ENCODE measurements around the gene MYO16.

Gene MYO16

DNA sequence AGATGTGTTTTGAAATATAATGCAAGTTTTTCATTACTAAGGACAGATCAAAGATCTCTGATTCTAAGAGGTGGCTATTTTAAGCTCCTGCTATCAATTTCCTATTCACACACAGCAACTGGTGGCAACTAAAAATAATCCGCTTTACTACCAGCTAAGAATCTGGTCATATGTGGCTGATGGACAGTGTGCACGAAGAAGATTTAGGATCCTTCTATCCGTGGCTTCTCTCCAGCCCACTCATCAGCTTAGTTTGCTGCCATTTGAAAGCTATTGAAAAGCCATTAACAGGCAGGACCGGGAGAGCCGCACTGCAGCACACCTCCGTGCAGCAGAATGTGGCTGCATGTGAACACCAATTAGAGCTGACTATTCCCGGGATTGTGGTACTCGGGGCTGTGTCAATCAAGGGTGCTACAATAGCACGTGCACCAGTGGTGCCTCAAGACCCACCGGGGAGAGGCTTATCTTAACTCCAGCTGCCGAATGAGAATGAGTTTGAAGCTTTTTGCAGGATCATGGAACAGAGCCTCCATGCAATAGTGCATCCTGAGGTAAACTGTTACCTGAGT lies at the start of gene MYO16:
Gene MYO16 (plus strand): TSS at position 431 of the 572 bp plus-strand sequence. CDS start 234 bp downstream, outside the sequence.
- DNase-seq: no peak

DNA sequence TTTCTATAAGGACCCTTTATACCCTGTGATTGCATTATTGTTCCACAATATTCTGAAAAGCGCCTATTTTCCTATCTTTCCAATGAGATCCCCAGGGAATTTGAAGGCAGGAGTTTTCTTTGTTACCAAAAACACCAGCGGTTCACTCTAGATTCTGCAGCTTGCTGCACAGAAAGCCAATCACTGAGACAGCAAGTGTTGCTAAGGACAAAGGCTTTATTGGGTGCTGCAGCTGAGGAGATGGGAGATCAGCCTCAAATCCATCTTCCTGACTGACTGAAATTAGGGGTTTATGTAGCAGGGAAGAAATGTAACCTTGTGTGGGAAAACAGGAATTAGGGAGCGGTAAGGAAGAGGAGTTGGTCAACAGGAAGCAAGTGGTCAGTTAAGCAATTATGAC lies 42.6 kb upstream of the MYO16 start:
- no peak for DNase-seq

DNA sequence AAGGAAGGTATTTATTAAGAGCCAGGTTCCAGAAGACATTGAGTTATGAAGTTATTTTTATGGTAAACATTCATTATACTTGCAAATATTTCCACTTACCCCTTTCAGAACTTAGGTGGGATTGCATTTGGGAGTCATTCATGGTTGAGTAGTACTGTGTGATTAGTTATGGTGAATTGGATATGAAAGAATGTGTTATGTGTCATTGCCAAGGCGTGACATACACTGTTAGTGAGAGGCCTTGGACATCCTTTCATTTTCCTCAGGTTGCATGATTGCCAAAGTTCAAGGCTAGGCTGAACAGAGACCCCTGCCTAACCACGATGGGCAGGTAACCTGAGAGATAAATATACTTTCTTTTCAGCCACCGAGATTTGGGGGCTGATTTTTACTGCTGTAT lies 40.9 kb upstream of the MYO16 start:
- DNase-seq: no peak

DNA sequence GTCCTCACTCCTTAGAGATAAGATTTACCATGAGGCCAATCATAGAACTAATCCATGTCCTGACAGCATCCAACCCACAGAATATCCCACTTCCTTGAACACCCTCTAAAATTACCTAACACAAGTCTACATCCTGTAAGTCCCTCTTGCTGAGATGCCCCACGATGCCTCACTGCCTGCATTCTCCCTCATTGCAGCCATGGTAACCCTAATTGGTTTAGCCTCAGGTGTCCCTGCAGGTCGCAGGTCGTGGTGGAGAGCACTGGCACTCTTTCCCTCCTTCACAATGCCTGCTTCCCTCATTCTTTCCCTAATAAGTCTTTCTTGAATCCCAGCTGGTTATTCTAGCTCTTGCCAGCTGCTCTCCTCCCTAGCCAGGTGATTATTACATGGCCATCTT lies 35.3 kb upstream of the MYO16 start:
- DNase-seq: no peak

DNA sequence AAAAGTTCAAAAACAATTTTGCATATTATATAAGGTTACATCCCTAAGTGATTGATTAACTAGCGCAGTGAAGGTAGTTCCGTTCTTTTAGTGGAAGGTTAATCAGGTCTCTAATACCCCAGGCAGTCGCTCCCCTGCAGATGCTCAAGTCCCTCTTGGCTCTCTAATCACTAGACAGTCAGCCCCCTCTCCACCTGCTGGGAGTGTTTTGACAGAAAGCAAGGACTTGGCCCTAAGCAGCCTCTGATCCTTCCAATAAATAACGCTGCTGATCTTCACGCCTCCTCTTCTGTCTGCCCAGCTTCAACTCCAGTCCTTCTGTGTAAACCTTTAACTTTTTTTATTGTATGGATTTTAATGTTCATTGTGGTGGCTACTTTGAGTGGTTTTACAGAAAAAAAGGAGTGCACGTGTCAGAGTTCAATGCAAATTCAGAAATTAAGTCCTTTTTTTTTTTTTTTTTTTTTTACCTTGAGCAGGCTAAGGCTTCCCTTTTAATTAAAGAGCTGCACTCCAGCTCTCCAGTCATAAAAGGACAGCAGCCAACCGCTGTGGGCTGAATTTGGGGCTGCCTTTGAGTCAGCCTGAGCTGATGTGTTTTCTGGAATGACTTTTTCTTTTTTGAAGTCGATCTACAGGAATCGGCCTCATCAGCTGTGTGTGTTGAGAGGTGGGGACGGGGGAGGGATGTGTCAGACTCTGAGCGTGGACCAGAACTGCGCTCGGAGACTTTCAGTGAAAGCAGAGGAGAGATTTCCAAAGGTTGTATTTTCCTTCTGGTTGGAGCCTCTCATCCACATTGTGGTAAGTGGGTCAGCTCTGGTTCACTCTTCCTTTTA lies 33.8 kb upstream of the MYO16 start:
- no peak for DNase-seq

DNA sequence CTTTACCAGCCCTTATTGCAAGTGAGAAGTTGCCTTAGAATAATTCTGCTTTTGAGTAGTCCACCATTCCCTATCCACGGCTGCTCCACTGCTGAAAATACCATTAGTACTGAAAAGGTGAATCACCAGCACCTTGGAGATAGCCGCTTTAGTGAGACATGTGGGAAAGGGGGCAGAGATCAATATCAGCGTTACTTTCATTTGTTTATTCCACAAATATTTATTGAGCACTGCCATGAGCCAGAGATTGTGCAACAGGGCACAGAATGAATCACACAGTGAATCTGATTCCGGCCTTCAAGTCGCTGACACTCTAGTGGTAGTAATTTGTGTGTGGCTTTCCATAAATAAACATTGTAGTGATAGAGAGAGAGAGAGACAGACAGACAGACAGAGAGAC lies 31.5 kb upstream of the MYO16 start:
- DNase-seq: no peak

DNA sequence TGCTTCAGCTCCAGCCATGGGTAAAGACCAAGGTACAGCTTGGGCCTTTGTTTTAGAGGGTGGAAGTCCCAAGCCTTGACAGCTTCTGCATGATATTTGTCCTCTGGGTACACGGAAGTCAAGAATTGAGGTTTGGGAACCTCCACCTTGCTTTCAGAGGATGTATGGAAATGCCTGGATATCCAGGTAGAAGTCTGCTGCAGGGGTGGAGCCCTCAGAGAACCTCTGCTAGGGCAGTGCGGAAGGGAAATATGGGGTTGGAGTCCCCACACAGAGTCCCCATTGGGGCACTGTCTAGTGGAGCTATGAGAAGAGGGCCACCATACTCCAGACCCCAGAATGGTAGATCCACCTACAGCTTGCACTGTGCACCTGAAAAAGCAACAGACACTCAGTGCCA lies 23.0 kb upstream of the MYO16 start:
- DNase-seq: no peak

DNA sequence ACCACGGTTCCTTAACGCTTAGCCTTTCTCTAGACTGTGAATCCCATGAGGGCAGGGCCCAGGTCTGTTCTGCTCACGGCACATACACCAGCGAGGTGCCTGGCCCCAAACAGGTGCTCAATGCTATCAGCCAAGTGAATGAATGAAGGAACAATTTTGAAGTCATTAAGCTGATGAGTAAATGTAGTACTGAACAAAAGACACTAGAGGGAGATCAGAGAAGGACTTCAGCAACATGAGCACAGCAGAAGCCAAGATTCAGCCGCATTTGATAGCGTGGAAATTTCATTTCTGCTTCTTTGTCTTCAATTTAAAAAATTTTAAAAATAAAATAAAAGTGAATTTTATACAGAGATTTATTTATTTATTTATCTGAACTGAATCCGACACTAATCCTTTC lies 20.1 kb upstream of the MYO16 start:
- peak; percentile 32 for DNase-seq

DNA sequence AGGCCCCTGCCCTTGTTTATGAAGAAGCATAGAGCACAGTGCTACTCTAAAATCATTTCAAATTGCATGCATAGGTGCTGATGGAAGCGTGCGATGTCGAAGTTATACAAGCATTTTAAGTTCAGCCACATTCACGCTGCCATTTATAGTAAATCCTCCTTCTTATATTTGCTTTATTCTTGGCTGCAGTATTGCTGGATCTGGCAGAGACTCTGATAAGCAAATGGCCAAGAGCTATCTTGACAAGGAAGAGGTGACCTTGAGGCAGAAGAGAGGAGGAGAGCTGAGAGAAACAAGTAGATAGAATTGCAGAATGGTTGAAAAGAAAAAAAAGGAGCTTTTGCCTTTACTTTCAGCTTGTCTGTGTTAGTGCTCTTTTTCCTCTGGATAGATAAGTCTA lies 18.9 kb upstream of the MYO16 start:
- no peak for DNase-seq

DNA sequence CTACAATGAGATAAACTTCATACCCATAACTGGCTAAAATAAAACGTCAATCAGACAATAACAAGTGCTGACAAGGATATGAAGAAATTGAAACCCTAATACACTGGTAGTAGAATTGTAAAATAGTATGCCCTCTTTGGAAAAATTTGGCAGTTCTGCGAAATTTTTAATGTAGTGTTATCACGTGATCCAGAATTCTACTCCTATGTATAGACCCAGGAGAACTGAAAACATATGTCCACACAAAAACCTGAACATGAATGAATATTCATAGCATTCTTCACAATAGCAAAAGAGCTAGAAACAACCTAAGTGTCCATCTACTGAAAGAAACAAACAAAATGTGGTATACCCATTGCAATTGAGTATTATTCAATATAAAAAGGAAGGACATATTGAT lies 14.2 kb upstream of the MYO16 start:
- no peak for DNase-seq

DNA sequence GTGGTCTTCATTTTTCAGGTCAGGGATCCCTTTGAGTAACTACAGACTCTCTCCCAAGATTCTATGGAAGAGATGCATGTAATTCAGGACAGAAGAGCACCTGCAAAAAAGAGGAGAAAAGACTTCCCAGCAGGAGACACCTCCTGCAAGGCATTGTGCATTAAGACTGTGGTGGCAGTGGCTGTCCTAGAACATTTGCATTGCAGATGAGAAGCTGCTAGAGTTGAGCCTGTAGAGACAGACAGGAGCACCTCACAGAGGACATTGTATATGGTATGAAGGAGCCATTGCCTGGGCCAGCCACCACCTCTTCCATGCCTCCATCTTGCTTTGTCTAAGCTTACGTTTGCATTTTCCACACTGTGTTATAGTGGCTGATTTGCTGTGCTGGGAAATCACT lies 11.2 kb upstream of the MYO16 start:
- no peak for DNase-seq

DNA sequence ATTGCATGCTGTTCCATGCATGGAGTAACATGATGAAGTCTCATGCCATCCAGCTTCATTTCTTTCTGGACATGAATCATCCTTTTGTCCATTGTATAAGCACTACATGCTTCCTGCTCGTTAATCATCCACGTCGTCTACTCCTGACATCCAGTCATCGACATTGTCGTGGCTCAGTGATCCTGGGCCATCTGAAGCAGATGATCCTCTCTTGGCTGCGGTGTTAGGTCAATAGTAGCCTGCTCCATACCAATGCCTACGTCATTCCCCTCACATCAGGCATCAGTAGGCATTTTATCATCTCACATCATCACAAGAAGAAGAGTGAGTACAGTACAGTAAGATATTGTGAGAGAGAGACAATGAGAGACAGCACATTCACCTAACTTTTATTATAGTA lies 7.9 kb upstream of the MYO16 start:
- DNase-seq: peak; percentile 92

DNA sequence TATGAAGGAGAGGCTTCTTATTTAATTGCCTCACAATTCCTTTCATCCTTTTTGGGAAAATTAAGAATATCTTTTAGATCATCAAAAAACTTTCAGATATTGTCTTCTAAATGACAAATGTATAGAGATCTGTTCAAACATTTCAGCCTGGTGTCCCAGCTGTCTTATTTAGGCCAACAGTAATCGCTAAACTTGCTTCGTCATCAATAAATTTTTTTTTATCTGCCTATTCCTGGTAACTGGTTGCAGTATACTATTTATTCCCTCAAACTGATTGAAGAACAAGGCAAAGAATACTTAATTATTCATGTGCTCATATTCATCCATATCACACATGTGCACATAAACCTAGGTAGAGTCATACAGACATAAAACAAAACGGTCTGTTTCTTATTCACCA lies 5.3 kb upstream of the MYO16 start:
- no peak for DNase-seq

DNA sequence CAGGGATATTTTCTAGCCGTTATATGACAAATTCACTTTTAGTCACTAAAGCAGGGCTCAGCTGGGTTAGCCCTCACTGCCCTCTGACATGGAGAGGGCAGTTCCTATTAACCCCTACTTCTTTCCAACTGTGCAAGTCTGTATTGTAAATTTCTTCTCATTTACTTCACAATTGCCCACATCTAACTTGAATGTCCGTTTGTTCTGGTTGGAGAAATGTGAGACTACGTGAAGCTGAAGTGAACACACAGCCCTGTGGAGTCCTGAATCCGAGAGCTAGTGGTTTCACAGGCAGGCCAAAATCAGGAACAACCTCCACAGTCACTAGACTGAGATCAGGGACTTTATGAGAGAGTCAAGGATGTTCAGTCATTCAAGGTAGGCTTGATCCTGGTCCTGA lies 4.4 kb upstream of the MYO16 start:
- no peak for DNase-seq

DNA sequence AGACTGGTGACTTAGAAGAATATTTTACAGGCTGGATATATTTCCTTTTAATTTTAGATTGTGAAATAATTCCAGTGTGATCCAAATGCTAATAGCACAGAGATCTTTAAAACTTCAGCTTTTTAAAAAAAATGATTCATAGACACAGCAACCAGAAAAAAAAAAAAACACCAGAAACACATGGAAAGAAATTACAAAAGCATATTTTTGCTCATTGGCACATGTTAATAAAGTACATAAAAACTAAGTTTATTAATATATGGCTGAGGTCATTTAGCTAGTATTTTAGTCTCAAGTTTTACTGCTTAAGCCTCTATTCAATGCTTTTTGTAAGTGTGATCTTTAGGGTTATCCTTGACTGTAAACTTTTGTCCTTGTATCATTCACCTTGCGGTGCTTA lies 577 bp downstream of the MYO16 start:
- no peak for DNase-seq

DNA sequence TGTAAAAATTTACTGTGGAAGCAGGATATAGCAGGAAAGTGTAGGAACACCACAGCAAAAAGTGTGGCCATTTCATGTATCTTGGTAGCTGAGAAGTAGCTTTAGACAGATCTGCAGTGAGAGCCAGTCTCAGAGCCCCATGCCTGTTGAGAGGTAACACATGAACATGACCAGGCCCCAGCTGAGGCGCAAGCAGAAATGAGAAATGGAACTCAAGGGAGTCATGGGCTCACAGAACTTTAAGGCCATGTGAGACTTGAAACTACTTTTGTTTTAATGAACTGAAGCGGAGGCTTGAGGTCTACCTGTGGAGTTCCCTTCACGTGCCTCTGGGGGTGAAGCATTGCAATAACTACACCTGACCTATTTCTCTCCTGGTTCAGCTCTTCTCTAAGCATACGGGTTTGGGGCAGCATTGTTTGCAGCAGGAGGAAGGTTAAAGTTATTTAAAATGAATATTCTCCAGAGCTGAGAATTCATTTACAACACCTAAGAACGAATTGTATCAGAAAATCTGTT lies 3.3 kb downstream of the MYO16 start:
- DNase-seq: no peak

DNA sequence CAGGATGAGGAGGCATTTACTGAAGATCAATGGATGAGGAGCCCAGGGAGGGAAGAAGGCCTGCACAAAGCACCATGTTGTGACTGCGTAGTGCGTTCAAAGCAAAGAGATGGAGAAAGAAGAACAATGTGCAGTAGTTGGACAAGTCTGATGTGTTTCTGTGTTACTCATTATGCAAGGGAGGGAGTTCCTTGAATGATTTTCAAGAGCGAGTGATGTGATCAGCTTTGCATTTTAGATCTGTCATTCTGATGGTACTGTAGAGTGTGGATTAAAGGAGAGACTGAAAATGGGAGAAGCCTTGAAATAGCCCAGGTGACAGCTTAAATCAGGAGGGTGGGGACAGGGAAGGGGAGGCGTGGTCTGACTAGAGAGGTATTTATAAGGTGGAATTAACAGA lies 9.5 kb downstream of the MYO16 start:
- no peak for DNase-seq

DNA sequence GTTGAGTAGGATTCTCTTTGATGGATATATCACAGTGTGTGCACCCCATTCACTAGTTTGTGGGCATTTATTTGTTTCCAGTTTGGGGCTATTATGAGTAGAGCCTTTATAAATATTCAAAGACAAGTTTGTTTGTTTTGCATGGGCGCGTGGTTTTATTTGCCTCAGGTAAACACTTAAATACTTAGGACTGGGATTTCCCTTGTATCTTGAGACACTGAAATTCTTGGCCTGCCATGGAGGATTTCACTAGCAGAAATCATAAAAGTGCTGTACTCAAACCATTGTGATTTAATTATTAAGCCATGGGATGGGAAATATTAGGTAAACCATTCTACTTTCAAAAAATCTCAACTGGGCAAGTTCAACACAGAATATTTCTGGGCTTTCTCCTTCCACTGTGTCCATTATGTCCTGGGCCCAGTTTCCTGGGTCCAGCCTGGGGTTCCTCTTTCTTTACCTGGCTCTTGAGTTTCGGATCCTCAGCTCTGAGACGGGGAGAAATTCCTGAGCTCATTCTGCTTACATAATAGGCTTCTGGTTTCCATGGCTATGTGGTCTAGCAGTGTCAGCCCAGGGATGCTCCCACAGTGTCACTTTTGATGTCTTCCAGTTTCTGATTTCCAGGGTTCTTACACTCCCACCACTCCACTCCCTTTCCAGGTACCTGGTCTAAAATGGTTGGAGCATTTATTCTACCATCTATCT lies 14.4 kb downstream of the MYO16 start:
- no peak for DNase-seq

DNA sequence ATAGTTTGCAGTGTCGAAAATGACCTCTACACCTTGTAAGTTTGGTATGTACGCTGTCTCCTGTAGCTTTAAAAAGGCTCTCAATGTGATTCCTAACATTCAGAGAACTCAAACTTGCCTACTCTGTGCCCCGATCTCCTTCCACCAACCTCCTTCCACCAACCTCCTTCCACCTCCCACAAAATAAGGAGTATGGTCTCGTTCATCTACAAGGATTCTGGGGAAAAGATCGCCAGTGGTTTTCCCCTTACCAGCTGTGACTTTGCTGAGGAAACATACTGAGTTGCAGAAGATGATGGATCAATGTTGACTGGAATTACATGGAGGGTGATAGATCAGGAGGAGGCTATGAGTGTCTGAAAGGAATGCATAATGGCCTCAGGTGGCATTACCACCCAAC lies 16.0 kb downstream of the MYO16 start:
- DNase-seq: no peak

DNA sequence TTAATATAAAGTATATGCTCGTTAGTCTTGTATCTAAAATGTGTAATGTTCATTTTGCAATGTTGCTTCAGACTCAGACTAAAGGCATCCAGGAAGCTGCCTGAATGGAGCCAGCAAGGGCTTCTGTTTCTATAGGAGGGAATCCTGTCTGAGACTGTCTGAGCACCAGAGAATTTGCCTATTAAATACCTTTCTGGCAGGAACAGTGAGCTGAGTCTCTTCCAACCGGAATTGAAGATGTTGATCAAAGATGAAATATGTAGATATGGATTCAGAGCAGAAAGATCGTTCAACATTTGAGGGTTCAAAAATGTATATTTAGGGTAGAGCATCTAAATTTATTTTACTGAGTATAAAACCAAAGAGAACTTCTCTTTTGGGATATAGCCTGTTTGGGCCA lies 20.9 kb downstream of the MYO16 start:
- DNase-seq: no peak

DNA sequence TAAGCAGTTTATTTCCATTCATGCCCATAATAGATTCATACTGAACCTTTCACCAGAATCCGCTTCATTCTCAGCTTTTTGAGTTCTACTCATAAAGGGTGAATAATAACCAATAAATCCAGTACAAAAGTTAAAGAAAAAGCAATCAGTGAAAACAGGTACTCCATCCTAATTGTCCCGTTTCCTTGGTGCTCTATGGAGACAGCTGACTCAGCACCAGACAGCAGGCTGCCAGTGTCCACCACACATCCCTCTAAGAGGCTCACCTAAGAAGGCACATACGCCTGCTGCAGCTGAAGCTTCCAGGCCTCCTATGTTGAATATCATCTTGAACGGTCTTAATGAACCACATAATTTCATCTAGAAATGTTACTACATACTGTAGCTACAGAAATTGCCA lies 27.3 kb downstream of the MYO16 start:
- DNase-seq: no peak

DNA sequence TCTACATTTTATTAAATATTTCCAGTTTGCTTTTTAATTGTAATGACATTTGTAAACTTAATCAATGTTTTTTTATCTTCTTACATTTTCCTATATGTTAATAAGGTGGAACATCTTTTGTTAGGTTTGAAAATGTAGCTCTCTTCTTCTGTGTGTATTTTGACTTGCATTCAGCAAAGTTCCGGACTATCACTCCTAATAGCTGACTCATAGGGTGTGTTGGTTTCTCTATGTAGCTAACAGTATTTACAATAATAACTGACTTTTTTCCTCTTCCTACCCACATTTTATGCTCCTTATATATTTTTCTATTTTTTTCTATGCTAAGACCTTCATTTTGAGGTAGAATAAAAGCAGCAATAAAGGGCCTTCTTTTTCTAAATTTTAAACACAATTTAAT lies 28.1 kb downstream of the MYO16 start:
- DNase-seq: no peak

DNA sequence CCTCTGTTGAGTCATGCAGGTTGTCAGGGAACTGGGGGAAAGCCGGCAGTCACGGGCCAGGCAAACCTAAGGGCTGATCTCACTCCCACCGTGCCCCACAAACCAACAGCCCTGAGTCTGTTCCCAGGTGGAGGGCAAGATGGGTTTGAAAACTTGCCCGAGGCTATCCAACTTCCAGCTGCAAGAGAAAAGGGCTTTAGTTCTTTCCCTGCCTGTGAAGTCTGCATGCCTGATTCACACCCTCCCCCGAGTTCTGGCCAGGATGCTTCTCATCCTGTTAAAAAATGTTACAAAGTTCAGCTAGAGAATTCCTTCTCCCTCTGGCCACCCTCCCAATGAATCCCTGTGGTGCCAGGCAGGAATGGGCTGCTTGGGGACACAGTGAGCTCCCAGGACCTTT lies 33.1 kb downstream of the MYO16 start:
- DNase-seq: no peak

DNA sequence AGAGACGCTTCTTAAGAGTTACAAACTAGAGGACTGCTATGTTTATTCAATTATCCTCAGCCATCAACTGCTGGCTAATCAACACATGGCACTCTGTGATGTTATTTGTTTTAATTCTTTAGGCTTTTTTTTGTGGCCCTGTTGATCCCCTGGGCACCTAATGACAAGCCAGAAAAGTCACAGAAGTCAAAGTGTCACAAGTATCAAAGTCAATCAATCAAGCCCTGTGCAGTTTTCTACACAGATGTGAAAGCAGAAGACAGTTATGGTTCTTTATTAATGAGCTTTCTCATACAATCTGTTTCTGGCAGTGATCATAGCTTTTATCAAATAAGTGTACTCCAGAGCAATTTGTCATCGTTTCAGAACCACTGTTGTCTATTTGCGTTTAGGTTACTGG lies 34.3 kb downstream of the MYO16 start:
- DNase-seq: no peak

Data from kidney glomerular epithelial cell (primary cell).